ENCODE measurements around the gene SERPINF2.

The SERPINF2 gene

GRCh38 chr17:1766382-1767135 lies 23.9 kb downstream of the SERPINF2 start:
- Histone ChIP-seq H3K4me1 (ENCODE audit: control insufficient read depth, insufficient read depth, low read length) (peaks cover 12% of the 10 kb centered on the region), H3K9me3 (ENCODE audit: control insufficient read depth, insufficient read depth, low read depth, low read length) (no peaks in the 10 kb centered on the region), H3K36me3 (ENCODE audit: control insufficient read depth in 2 of 2, insufficient read depth in 1 of 2, low read length in 2 of 2) (peaks cover 0 to 21% of the 10 kb centered on the region in 2 experiments; a peak in 1 of 3 replicates), H3K4me3 (ENCODE audit: low read depth, low read length) (no peak overlapping the region), H3K27ac (ENCODE audit: extremely low read depth, low read depth, low read length) (no peak overlapping the region)
- ChIA-PET CTCF (interaction anchor here (0.9 to 1.4 kb wide), 2 partner anchors 11 to 45 kb away, joined by 3 to 4 read pairs; no protein-coding TSS in a partner anchor), POLR2A (interaction anchor here (0.6 to 1.2 kb wide), 2 partner anchors 10 to 45 kb away, joined by 3 to 4 read pairs; no protein-coding TSS in a partner anchor)
- TF ChIP-seq ZNF433 (tag by site-specific recombination; IDR thresholded peaks at IDR 0.05; ENCODE audit: low read depth) (0 out of 2 replicates have a peak, but pooled peaks have one; percentile 23), ZNF394 (tag by site-specific recombination; IDR thresholded peaks at IDR 0.05; ENCODE audit: borderline replicate concordance) (peak; percentile 86), ZNF404 (tag by site-specific recombination; IDR thresholded peaks at IDR 0.05) (no peak), ZNF140 (tag by site-specific recombination; IDR thresholded peaks at IDR 0.05) (peak; percentile 49; the same call in 1 of the 2 replicates), ZBTB48 (tag by site-specific recombination; IDR thresholded peaks at IDR 0.05) (no peak), ZNF354C (tag by site-specific recombination; IDR thresholded peaks at IDR 0.05; ENCODE audit: borderline replicate concordance, low read depth) (no peak), ZNF37A (tag by site-specific recombination; IDR thresholded peaks at IDR 0.05) (no peak), ZBTB8A (tag by site-specific recombination; IDR thresholded peaks at IDR 0.05) (peak; percentile 61), ZNF19 (tag by site-specific recombination; IDR thresholded peaks at IDR 0.05; ENCODE audit: low read depth) (no peak), ZNF610 (tag by site-specific recombination; IDR thresholded peaks at IDR 0.05; ENCODE audit: borderline replicate concordance) (no peak), ZNF544 (tag by site-specific recombination; IDR thresholded peaks at IDR 0.05) (no peak), ZSCAN4 (tag by site-specific recombination; IDR thresholded peaks at IDR 0.05) (no peak), ZNF560 (tag by site-specific recombination; IDR thresholded peaks at IDR 0.05; ENCODE audit: borderline replicate concordance) (0 out of 2 replicates have a peak, but pooled peaks have one; percentile 33), ZNF530 (tag by site-specific recombination; IDR thresholded peaks at IDR 0.05; ENCODE audit: low read depth) (no peak), REST (tag by site-specific recombination; IDR thresholded peaks at IDR 0.05) (peak; percentile 56; the same call in 1 of the 2 replicates), TRIM28 (IDR thresholded peaks at IDR 0.05; ENCODE audit: borderline replicate concordance, low read length) (no peak), KLF10 (tag by site-specific recombination; IDR thresholded peaks at IDR 0.05) (no peak), ZNF362 (tag by site-specific recombination; IDR thresholded peaks at IDR 0.05) (no peak), KLF8 (tag by site-specific recombination; IDR thresholded peaks at IDR 0.05) (no peak), WT1 (tag by site-specific recombination; IDR thresholded peaks at IDR 0.05) (no peak), BCL11B (tag by site-specific recombination; IDR thresholded peaks at IDR 0.05; ENCODE audit: low read depth) (no peak), HIC1 (tag by site-specific recombination; IDR thresholded peaks at IDR 0.05) (no peak), ZNF239 (tag by site-specific recombination; IDR thresholded peaks at IDR 0.05) (no peak), MYNN (tag by site-specific recombination; IDR thresholded peaks at IDR 0.05; ENCODE audit: borderline replicate concordance) (no peak), ZNF704 (tag by site-specific recombination; IDR thresholded peaks at IDR 0.05) (no peak), ZIC2 (tag by site-specific recombination; IDR thresholded peaks at IDR 0.05) (peak; percentile 66), ZNF214 (tag by site-specific recombination; IDR thresholded peaks at IDR 0.05; ENCODE audit: borderline replicate concordance) (no peak), ZNF416 (tag by site-specific recombination; IDR thresholded peaks at IDR 0.05) (no peak), ZNF426 (tag by site-specific recombination; IDR thresholded peaks at IDR 0.05) (peak; percentile 62)
